H1 (cell line): Measurements from ENCODE around the gene ARID5B.

Source experiments
- BCL11A ChIP-seq, 2 experiments: IDR thresholded peaks; one replicate each; pipeline ENCODE4 v1.6.1; 2011; ENCODE audit warnings: low read depth in 2 of 2, low read length in 2 of 2, mild to moderate bottlenecking in 2 of 2
- CEBPB ChIP-seq: IDR thresholded peaks from 2 replicates; pipeline ENCODE4 v1.6.1; 2012; ENCODE audit warnings: low read depth, low read length
- EZH2 ChIP-seq: fragments of 200-600 bp; sonication (generic); IDR thresholded peaks from 2 replicates; pipeline ENCODE4 v1.7.1; 2012; ENCODE audit warnings: low read depth, mild to moderate bottlenecking, moderate library complexity, low read length, inconsistent platforms; ENCODE audit not compliant: severe bottlenecking
- HDAC2 ChIP-seq, 2 experiments: fragments of 300-600 bp in 1 of 2; sonication (generic) in 1 of 2; IDR thresholded peaks; 2 replicates each; pipeline ENCODE4 v1.6.1; 2011 to 2012; ENCODE audit warnings: low read depth in 2 of 2, low read length in 2 of 2, mild to moderate bottlenecking in 2 of 2, moderate library complexity in 2 of 2, borderline replicate concordance in 1 of 2, inconsistent platforms in 1 of 2
- POLR2A ChIP-seq, 2 experiments: IDR thresholded peaks; 1 replicate in 1 of 2; 2 replicates in 1 of 2; pipeline ENCODE4 v1.6.1; 2011; ENCODE audit warnings: low read depth in 2 of 2, low read length in 2 of 2, mild to moderate bottlenecking in 2 of 2; ENCODE audit errors: control extremely low read depth in 1 of 2
- RAD21 ChIP-seq, 2 experiments: IDR thresholded peaks in 1 of 2; conservative IDR thresholded peaks in 1 of 2; 2 replicates each; pipeline ENCODE4 v1.6.1; 2011; ENCODE audit warnings: low read depth in 2 of 2, low read length in 2 of 2, improper control_type of control experiment in 1 of 2, inconsistent platforms in 1 of 2, mild to moderate bottlenecking in 1 of 2, moderate library complexity in 1 of 2
- RFX5 ChIP-seq: IDR thresholded peaks from 2 replicates; pipeline ENCODE4 v1.6.1; 2011; ENCODE audit warnings: low read depth, low read length, improper control_type of control experiment, borderline replicate concordance
- SP2 ChIP-seq: IDR thresholded peaks from 2 replicates; pipeline ENCODE4 v1.6.1; 2012; ENCODE audit warnings: mild to moderate bottlenecking, low read length, inconsistent platforms
- TAF1 ChIP-seq: IDR thresholded peaks from 2 replicates; pipeline ENCODE4 v1.6.1; 2011; ENCODE audit warnings: mild to moderate bottlenecking, low read depth, low read length
- ZNF274 ChIP-seq: IDR thresholded peaks from 2 replicates; pipeline ENCODE4 v1.7.0; 2012; ENCODE audit warnings: low read length, borderline replicate concordance; ENCODE audit errors: extremely low read depth
- TF ChIP-seq, protein P1 (sequence below), 3 experiments: IDR thresholded peaks; 1 replicate in 2 of 3; 2 replicates in 1 of 3; pipeline versions ENCODE4 v1.5.1 to v1.6.1; 2011; ENCODE audit warnings: low read length in 3 of 3, mild to moderate bottlenecking in 3 of 3, inconsistent platforms in 2 of 3, low read depth in 1 of 3, moderate library complexity in 1 of 3; ENCODE audit not compliant: insufficient read depth in 1 of 3; ENCODE audit errors: control extremely low read depth in 1 of 3
- TF ChIP-seq, protein P2 (sequence below): IDR thresholded peaks from 2 replicates; pipeline ENCODE4 v1.6.1; 2012; ENCODE audit warnings: low read length, inconsistent platforms
- TF ChIP-seq, protein P3 (sequence below): IDR thresholded peaks from 2 replicates; pipeline ENCODE4 v1.6.1; 2011; ENCODE audit warnings: low read depth, mild to moderate bottlenecking, low read length; ENCODE audit not compliant: insufficient read depth

DNA sequence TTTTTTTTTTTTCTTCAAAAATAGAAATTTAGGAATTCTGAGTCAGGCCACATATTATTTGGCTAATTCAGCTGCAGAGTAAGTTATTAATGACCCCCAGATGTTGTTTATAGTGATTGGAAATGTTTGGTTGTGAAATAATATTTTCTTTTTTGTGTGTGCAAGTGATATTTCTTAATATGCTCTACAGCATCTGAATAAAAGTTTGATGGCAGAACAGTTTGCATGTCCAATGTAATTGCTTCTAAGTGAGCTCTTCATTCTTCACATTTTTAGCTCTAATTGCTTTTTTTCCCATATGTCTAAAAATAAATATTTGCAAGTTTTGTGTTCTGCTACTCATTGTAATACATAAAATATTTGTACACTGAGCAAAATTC is 116.0 kb downstream of the ARID5B start:
- TF ChIP-seq, protein P1, sequence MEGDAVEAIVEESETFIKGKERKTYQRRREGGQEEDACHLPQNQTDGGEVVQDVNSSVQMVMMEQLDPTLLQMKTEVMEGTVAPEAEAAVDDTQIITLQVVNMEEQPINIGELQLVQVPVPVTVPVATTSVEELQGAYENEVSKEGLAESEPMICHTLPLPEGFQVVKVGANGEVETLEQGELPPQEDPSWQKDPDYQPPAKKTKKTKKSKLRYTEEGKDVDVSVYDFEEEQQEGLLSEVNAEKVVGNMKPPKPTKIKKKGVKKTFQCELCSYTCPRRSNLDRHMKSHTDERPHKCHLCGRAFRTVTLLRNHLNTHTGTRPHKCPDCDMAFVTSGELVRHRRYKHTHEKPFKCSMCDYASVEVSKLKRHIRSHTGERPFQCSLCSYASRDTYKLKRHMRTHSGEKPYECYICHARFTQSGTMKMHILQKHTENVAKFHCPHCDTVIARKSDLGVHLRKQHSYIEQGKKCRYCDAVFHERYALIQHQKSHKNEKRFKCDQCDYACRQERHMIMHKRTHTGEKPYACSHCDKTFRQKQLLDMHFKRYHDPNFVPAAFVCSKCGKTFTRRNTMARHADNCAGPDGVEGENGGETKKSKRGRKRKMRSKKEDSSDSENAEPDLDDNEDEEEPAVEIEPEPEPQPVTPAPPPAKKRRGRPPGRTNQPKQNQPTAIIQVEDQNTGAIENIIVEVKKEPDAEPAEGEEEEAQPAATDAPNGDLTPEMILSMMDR (IDR thresholded peaks at IDR 0.05; ENCODE audit: control extremely low read depth in 1 of 3, insufficient read depth in 1 of 3, low read depth in 1 of 3, low read length in 3 of 3), result no peak
- TF ChIP-seq POLR2A (IDR thresholded peaks at IDR 0.05; ENCODE audit: control extremely low read depth in 1 of 2, low read depth in 2 of 2, low read length in 2 of 2), result no peak
- TF ChIP-seq ZNF274, result no peak
- no peak for TF ChIP-seq TAF1
- TF ChIP-seq CEBPB, result no peak
- TF ChIP-seq RAD21 (IDR thresholded peaks at IDR 0.05 in 1 of 2, conservative IDR thresholded peaks at IDR 0.05 in 1 of 2; ENCODE audit: low read depth in 2 of 2, low read length in 2 of 2), result no peak
- TF ChIP-seq HDAC2 (IDR thresholded peaks at IDR 0.05; ENCODE audit: borderline replicate concordance in 1 of 2, low read depth in 2 of 2, low read length in 2 of 2), result no peak
- no peak for TF ChIP-seq SP2
- TF ChIP-seq, protein P2, sequence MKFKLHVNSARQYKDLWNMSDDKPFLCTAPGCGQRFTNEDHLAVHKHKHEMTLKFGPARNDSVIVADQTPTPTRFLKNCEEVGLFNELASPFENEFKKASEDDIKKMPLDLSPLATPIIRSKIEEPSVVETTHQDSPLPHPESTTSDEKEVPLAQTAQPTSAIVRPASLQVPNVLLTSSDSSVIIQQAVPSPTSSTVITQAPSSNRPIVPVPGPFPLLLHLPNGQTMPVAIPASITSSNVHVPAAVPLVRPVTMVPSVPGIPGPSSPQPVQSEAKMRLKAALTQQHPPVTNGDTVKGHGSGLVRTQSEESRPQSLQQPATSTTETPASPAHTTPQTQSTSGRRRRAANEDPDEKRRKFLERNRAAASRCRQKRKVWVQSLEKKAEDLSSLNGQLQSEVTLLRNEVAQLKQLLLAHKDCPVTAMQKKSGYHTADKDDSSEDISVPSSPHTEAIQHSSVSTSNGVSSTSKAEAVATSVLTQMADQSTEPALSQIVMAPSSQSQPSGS, result no peak
- TF ChIP-seq, protein P3, sequence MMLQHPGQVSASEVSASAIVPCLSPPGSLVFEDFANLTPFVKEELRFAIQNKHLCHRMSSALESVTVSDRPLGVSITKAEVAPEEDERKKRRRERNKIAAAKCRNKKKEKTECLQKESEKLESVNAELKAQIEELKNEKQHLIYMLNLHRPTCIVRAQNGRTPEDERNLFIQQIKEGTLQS, result no peak
- no peak for TF ChIP-seq BCL11A (IDR thresholded peaks at IDR 0.05; ENCODE audit: low read depth in 2 of 2, low read length in 2 of 2)
- no peak for TF ChIP-seq RFX5
- no peak for TF ChIP-seq EZH2
